HK-2 (cell line): ENCODE measurements around the gene ZNF322.
"Not testable (repeated sequence)": the region's sequence is repeated elsewhere in the genome, so short reads cannot be mapped to it uniquely, and the experiment has no call there.

Experiments
- DNase-seq: peaks from one replicate; pipeline ENCODE4 v3.0.0-alpha.2; 2018; ENCODE audit not compliant: unreplicated experiment

The ZNF322 gene

GRCh38 chr6:26659042-26659999, at the start of gene ZNF322:
TSS of gene ZNF322 (minus strand) at chr6:26659746. CDS start at chr6:26638553, 21,193 bp downstream.
- peak; percentile 92 for DNase-seq

GRCh38 chr6:26705780-26706179, 46.2 kb upstream of the ZNF322 start:
- not testable (repeated sequence) for DNase-seq

- DNase-seq, result not testable (repeated sequence)
These were observed 45.8 kb upstream of the ZNF322 start for GRCh38 chr6:26705352-26705751.

- DNase-seq, result not testable (repeated sequence)
These were observed 41.6 kb upstream of the ZNF322 start for GRCh38 chr6:26701023-26701747.

- not testable (repeated sequence) for DNase-seq
These were observed 38.0 kb upstream of the ZNF322 start for GRCh38 chr6:26697496-26697895.

- not testable (repeated sequence) for DNase-seq
These were observed 29.9 kb upstream of the ZNF322 start for GRCh38 chr6:26689324-26689947.

GRCh38 chr6:26682435-26683042, 23.0 kb upstream of the ZNF322 start:
- not testable (repeated sequence) for DNase-seq

- DNase-seq, result not testable (repeated sequence)
These were observed 13.7 kb upstream of the ZNF322 start for GRCh38 chr6:26673287-26673686.

- not testable (repeated sequence) for DNase-seq
These were observed 11.0 kb upstream of the ZNF322 start for GRCh38 chr6:26670558-26670957.

GRCh38 chr6:26670003-26670402, 10.5 kb upstream of the ZNF322 start:
- not testable (repeated sequence) for DNase-seq

- no peak for DNase-seq
These were observed 435 bp upstream of the ZNF322 start for GRCh38 chr6:26660000-26660361.

- no peak for DNase-seq
These were observed 2.3 kb downstream of the ZNF322 start for GRCh38 chr6:26657256-26657655.

GRCh38 chr6:26653007-26653406, 6.5 kb downstream of the ZNF322 start:
- no peak for DNase-seq

GRCh38 chr6:26651133-26651781, 8.3 kb downstream of the ZNF322 start:
- no peak for DNase-seq

GRCh38 chr6:26646074-26646473, 13.5 kb downstream of the ZNF322 start:
- DNase-seq, result no peak

GRCh38 chr6:26640806-26641205, 18.7 kb downstream of the ZNF322 start:
- no peak for DNase-seq

GRCh38 chr6:26629359-26629758, 30.2 kb downstream of the ZNF322 start:
- no peak for DNase-seq

GRCh38 chr6:26627843-26628242, 31.7 kb downstream of the ZNF322 start:
- no peak for DNase-seq

- DNase-seq, result no peak
These were observed 35.0 kb downstream of the ZNF322 start for GRCh38 chr6:26624557-26624956.

- DNase-seq, result no peak
These were observed 36.1 kb downstream of the ZNF322 start for GRCh38 chr6:26623339-26623859.
